HepG2 (cell line): ENCODE data around the gene NXPH1.

ENCODE experiments used
- ARHGAP35 ChIP-seq: sonication (generic); formaldehyde crosslinking; IDR thresholded peaks from 2 replicates; pipeline ENCODE4 v1.9.0; 2022; ENCODE audit warnings: mild to moderate bottlenecking, inconsistent platforms, moderate library complexity, missing genetic modification reagents, borderline replicate concordance
- CREB1 ChIP-seq, 2 experiments: fragments of 450-650 bp in 1 of 2; IDR thresholded peaks; 2 replicates each; pipeline ENCODE4 v1.6.1; 2016 to 2017; ENCODE audit warnings: control low read depth in 1 of 2, mild to moderate bottlenecking in 1 of 2, missing compliant biosample characterization in 1 of 2, missing genetic modification characterization in 1 of 2
- HDAC6 ChIP-seq: fragments of 200-600 bp; sonication (generic); IDR thresholded peaks from 2 replicates; pipeline ENCODE4 v1.7.0; 2017; ENCODE audit warnings: mild to moderate bottlenecking, antibody characterized with exemption, low read length, low read depth
- KDM5B ChIP-seq: sonication (generic); formaldehyde crosslinking; IDR thresholded peaks from 2 replicates; pipeline ENCODE4 v1.4.0; 2020; ENCODE audit warnings: missing genetic modification reagents, mild to moderate bottlenecking, borderline replicate concordance
- NRL ChIP-seq: sonication (generic); formaldehyde crosslinking; IDR thresholded peaks from 2 replicates; pipeline ENCODE4 v1.5.0; 2020; ENCODE audit warnings: missing genetic modification reagents, mild to moderate bottlenecking, moderate library complexity, borderline replicate concordance
- ZNF282 ChIP-seq: fragments of 450-650 bp; IDR thresholded peaks from 2 replicates; pipeline ENCODE4 v1.6.1; 2018; ENCODE audit not compliant: partially characterized antibody
- ZNF34 ChIP-seq: sonication (generic); formaldehyde crosslinking; IDR thresholded peaks from 2 replicates; pipeline ENCODE4 v1.4.0; 2020; ENCODE audit warnings: mild to moderate bottlenecking, missing genetic modification reagents, borderline replicate concordance
- TF ChIP-seq, protein P1 (sequence below): sonication (generic); formaldehyde crosslinking; IDR thresholded peaks from 2 replicates; pipeline ENCODE4 v1.4.0; 2020; ENCODE audit warnings: missing genetic modification reagents
- TF ChIP-seq, protein P2 (sequence below): sonication (generic); formaldehyde crosslinking; IDR thresholded peaks from 2 replicates; pipeline ENCODE4 v1.4.0; 2020; ENCODE audit warnings: mild to moderate bottlenecking, missing genetic modification reagents
- TF ChIP-seq, protein P3 (sequence below): sonication (generic); formaldehyde crosslinking; IDR thresholded peaks from 2 replicates; pipeline ENCODE4 v1.5.0; 2020; ENCODE audit warnings: mild to moderate bottlenecking, missing genetic modification reagents, moderate library complexity

DNA sequence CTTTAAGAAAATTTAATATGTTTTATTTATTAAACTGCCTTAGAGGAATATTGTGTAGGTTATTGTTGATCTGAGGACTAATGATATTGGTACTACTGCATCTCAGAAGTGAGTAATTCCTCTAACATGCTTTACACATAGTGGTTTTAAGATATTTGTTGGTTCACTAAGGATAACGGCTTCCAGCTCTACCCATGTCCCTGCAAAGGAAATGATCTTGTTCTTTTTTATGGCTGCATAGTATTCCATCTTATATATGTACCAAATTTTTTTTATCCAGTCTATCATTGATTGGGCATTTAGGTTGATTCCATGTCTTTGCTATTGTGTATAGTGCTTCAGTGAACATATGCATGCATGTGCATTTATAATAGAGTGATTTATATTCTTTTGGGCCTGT is 20.1 kb downstream of the NXPH1 start:
- TF ChIP-seq, protein P1, sequence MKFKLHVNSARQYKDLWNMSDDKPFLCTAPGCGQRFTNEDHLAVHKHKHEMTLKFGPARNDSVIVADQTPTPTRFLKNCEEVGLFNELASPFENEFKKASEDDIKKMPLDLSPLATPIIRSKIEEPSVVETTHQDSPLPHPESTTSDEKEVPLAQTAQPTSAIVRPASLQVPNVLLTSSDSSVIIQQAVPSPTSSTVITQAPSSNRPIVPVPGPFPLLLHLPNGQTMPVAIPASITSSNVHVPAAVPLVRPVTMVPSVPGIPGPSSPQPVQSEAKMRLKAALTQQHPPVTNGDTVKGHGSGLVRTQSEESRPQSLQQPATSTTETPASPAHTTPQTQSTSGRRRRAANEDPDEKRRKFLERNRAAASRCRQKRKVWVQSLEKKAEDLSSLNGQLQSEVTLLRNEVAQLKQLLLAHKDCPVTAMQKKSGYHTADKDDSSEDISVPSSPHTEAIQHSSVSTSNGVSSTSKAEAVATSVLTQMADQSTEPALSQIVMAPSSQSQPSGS (CRISPR knock-in tag), result no peak
- no peak for TF ChIP-seq NRL (CRISPR knock-in tag)
- TF ChIP-seq, protein P2, sequence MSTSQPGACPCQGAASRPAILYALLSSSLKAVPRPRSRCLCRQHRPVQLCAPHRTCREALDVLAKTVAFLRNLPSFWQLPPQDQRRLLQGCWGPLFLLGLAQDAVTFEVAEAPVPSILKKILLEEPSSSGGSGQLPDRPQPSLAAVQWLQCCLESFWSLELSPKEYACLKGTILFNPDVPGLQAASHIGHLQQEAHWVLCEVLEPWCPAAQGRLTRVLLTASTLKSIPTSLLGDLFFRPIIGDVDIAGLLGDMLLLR (CRISPR knock-in tag), result no peak
- TF ChIP-seq HDAC6, result no peak
- no peak for TF ChIP-seq ARHGAP35
- TF ChIP-seq, protein P3, sequence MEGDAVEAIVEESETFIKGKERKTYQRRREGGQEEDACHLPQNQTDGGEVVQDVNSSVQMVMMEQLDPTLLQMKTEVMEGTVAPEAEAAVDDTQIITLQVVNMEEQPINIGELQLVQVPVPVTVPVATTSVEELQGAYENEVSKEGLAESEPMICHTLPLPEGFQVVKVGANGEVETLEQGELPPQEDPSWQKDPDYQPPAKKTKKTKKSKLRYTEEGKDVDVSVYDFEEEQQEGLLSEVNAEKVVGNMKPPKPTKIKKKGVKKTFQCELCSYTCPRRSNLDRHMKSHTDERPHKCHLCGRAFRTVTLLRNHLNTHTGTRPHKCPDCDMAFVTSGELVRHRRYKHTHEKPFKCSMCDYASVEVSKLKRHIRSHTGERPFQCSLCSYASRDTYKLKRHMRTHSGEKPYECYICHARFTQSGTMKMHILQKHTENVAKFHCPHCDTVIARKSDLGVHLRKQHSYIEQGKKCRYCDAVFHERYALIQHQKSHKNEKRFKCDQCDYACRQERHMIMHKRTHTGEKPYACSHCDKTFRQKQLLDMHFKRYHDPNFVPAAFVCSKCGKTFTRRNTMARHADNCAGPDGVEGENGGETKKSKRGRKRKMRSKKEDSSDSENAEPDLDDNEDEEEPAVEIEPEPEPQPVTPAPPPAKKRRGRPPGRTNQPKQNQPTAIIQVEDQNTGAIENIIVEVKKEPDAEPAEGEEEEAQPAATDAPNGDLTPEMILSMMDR (CRISPR knock-in tag), result no peak
- TF ChIP-seq ZNF282, result no peak
- no peak for TF ChIP-seq ZNF34 (CRISPR knock-in tag)
- no peak for TF ChIP-seq KDM5B (CRISPR knock-in tag)
- TF ChIP-seq CREB1 (IDR thresholded peaks at IDR 0.05), result no peak
- no peak for TF ChIP-seq CREB1 (CRISPR knock-in tag; IDR thresholded peaks at IDR 0.05)
